IMR-90 (cell line): ENCODE measurements around the gene PPARG. TPM values are rescaled to one million over a fixed set of nuclear protein-coding genes. Genes with fewer than 3 reads are reported as not detected.

Experiments used
- ATAC-seq: fragments of 200-7000 bp; cut with Tn5 transposase; 2 replicates; pipeline ENCODE4 v1.9.1; 2020; ENCODE audit warnings: low read depth, mild to moderate bottlenecking, moderate library complexity
- BruUV-seq: library from RNA; stranded (reverse); fragments of 400-500 nt; replicated peaks from 2 replicates; lab custom pipeline; 2021; lab: Mats Ljungman, UMichigan
- CTCF ChIA-PET: fragments of 300-600 bp; formaldehyde crosslinking; extraction: SDS; loops from one replicate; lab custom pipeline; 2021; ENCODE audit warnings: antibody characterized with exemption; lab: Yijun Ruan, JAX
- POLR2A ChIA-PET: fragments of 300-600 bp; sonication (Branson Sonifier 250); formaldehyde crosslinking; loops from one replicate; lab custom pipeline; 2022; ENCODE audit warnings: antibody characterized with exemption; ENCODE audit not compliant: unreplicated experiment; lab: Charles Lee
- DNase-seq: peaks from one replicate; pipeline ENCODE4 v3.0.0; 2013
- H2AFZ ChIP-seq: replicated peaks from 2 replicates; pipeline ENCODE3; 2013; ENCODE audit warnings: low read length, mild to moderate bottlenecking; ENCODE audit not compliant: poor library complexity
- H2AK5ac ChIP-seq: 2 replicates; pipeline ENCODE4 v1.6.1; 2013; ENCODE audit warnings: low read depth, low read length, inconsistent platforms
- H2AK9ac ChIP-seq: replicated peaks from 2 replicates; pipeline ENCODE3; 2013; ENCODE audit warnings: mild to moderate bottlenecking, low read depth, low read length, moderate library complexity; ENCODE audit not compliant: poor library complexity
- H2BK120ac ChIP-seq: 2 replicates; pipeline ENCODE4 v1.6.1; 2013; ENCODE audit warnings: low read depth, low read length, inconsistent platforms
- H2BK15ac ChIP-seq: 3 replicates; pipeline ENCODE4 v1.6.1; 2013; ENCODE audit warnings: low read depth, low read length, inconsistent platforms
- H2BK20ac ChIP-seq: 2 replicates; pipeline ENCODE4 v1.6.1; 2013; ENCODE audit warnings: low read depth, mild to moderate bottlenecking, inconsistent platforms, low read length, moderate library complexity
- H2BK5ac ChIP-seq: 2 replicates; pipeline ENCODE4 v1.6.1; 2013; ENCODE audit warnings: mild to moderate bottlenecking, low read depth, low read length, inconsistent platforms; ENCODE audit not compliant: poor library complexity, severe bottlenecking
- H3K14ac ChIP-seq: replicated peaks from 2 replicates; pipeline ENCODE4 v1.6.1; 2013; ENCODE audit warnings: low read depth, low read length, inconsistent platforms
- H3K18ac ChIP-seq: 2 replicates; pipeline ENCODE4 v1.6.1; 2013; ENCODE audit warnings: low read depth, low read length, control low read depth
- H3K23ac ChIP-seq: 2 replicates; pipeline ENCODE4 v1.6.1; 2013; ENCODE audit warnings: low read depth, low read length, inconsistent platforms
- H3K27ac ChIP-seq: 2 replicates; pipeline ENCODE4 v1.5.1; 2013; ENCODE audit warnings: mild to moderate bottlenecking, control low read depth, low read length; ENCODE audit not compliant: insufficient read depth
- H3K27me3 ChIP-seq: 2 replicates; pipeline ENCODE4 v1.6.1; 2013; ENCODE audit warnings: low read length; ENCODE audit not compliant: control insufficient read depth, insufficient read depth
- H3K36me3 ChIP-seq: 2 replicates; pipeline ENCODE4 v1.6.1; 2013; ENCODE audit warnings: low read length, mixed read lengths; ENCODE audit not compliant: control insufficient read depth, insufficient read depth
- H3K4ac ChIP-seq: 2 replicates; pipeline ENCODE4 v1.6.1; 2013; ENCODE audit warnings: low read depth, low read length, inconsistent platforms
- H3K4me1 ChIP-seq: 2 replicates; pipeline ENCODE4 v1.6.1; 2013; ENCODE audit warnings: low read length, mixed read lengths; ENCODE audit not compliant: control insufficient read depth, insufficient read depth
- H3K4me2 ChIP-seq: 2 replicates; pipeline ENCODE4 v1.6.1; 2013; ENCODE audit warnings: low read depth, mild to moderate bottlenecking, control low read depth, low read length, moderate library complexity
- H3K4me3 ChIP-seq: 2 replicates; pipeline ENCODE4 v1.5.1; 2013; ENCODE audit warnings: low read depth, mild to moderate bottlenecking, control low read depth, low read length, moderate library complexity; ENCODE audit not compliant: insufficient read depth
- H3K56ac ChIP-seq: 2 replicates; pipeline ENCODE4 v1.6.1; 2013; ENCODE audit warnings: low read length, inconsistent platforms; ENCODE audit not compliant: insufficient read depth; ENCODE audit errors: extremely low read depth
- H3K79me1 ChIP-seq, 2 experiments: 2 replicates each; pipeline ENCODE4 v1.6.1; 2013; ENCODE audit warnings: low read length in 2 of 2, inconsistent platforms in 1 of 2, low read depth in 1 of 2
- H3K9ac ChIP-seq: 2 replicates; pipeline ENCODE4 v1.6.1; 2013; ENCODE audit warnings: low read depth, low read length, control low read depth
- H3K9me1 ChIP-seq: 2 replicates; pipeline ENCODE4 v1.6.1; 2013; ENCODE audit warnings: low read length, inconsistent platforms; ENCODE audit not compliant: insufficient read depth
- H3K9me3 ChIP-seq: 2 replicates; pipeline ENCODE4 v1.6.1; 2013; ENCODE audit warnings: low read length; ENCODE audit not compliant: control insufficient read depth, insufficient read depth
- H4K20me1 ChIP-seq: 2 replicates; pipeline ENCODE4 v1.6.1; 2013; ENCODE audit warnings: low read length, inconsistent platforms; ENCODE audit not compliant: insufficient read depth
- H4K5ac ChIP-seq: 2 replicates; pipeline ENCODE4 v1.6.1; 2013; ENCODE audit warnings: mild to moderate bottlenecking, low read depth, low read length, control low read depth
- H4K8ac ChIP-seq, 2 experiments: 2 replicates each; pipeline ENCODE4 v1.6.1; 2013; ENCODE audit warnings: low read depth in 2 of 2, low read length in 2 of 2, control low read depth in 1 of 2, inconsistent platforms in 1 of 2
- H4K91ac ChIP-seq: 2 replicates; pipeline ENCODE4 v1.6.1; 2013; ENCODE audit warnings: low read depth, low read length, inconsistent platforms; ENCODE audit not compliant: insufficient read depth
- CEBPB ChIP-seq: IDR thresholded peaks from 2 replicates; pipeline ENCODE4 v1.6.1; 2012; ENCODE audit warnings: low read depth, low read length, improper control_type of control experiment
- CHD1 ChIP-seq: IDR thresholded peaks from 2 replicates; pipeline ENCODE4 v1.6.1; 2012; ENCODE audit warnings: low read depth, low read length, improper control_type of control experiment
- FOS ChIP-seq: fragments of 150-350 bp; IDR thresholded peaks from 2 replicates; pipeline ENCODE4 v1.6.1; 2016; ENCODE audit warnings: low read depth, low read length
- MAFK ChIP-seq: IDR thresholded peaks from 2 replicates; pipeline ENCODE4 v1.6.1; 2012; ENCODE audit warnings: low read depth, low read length, improper control_type of control experiment
- MXI1 ChIP-seq: IDR thresholded peaks from 2 replicates; pipeline ENCODE4 v1.6.1; 2012; ENCODE audit warnings: low read depth, mild to moderate bottlenecking, low read length, moderate library complexity, borderline replicate concordance
- RAD21 ChIP-seq: IDR thresholded peaks from 2 replicates; pipeline ENCODE4 v1.6.1; 2012; ENCODE audit warnings: low read length, improper control_type of control experiment
- SMC3 ChIP-seq: fragments of 150-350 bp; IDR thresholded peaks from 2 replicates; pipeline ENCODE4 v1.6.1; 2016; ENCODE audit warnings: low read depth, mild to moderate bottlenecking, antibody characterized with exemption, low read length, moderate library complexity
- WGBS, 2 experiments: methylation state at CpG; one replicate each; pipeline versions ENCODE4 v1.1.5 to v1.1.7; 2013; ENCODE audit warnings: missing lambda C conversion rate in 2 of 2; ENCODE audit not compliant: insufficient read length in 1 of 2; ENCODE audit errors: extremely low coverage in 2 of 2; 5-methylcytosine and 5-hydroxymethylcytosine counted together
- dilution Hi-C: fragments of 300-500 bp; cut with HindIII; formaldehyde crosslinking; loops from one replicate; pipeline ENCODE4 v1.14.3; 2018; ENCODE audit warnings: low sequenced_read_pairs; ENCODE audit not compliant: unreplicated experiment
- in situ Hi-C: fragments of 300-500 bp; cut with MboI; formaldehyde crosslinking; loops from 3 replicates; pipeline ENCODE4 v1.14.3; 2019; ENCODE audit warnings: low sequenced_read_pairs, inconsistent platforms, mixed read lengths
- intact Hi-C: fragments of 100-400 bp; cut with micrococcal nuclease; formaldehyde crosslinking; loops from 2 replicates; pipeline ENCODE4 v1.10.0; 2022
- polyA plus RNA-seq, 3 experiments: library from polyadenylated mRNA; depleted of rRNA; stranded (reverse); fragments of >200 nt; gene quantifications; 2 replicates each; pipeline ENCODE4 v1.2.3, GENCODE V29; 2012; ENCODE audit warnings: low replicate concordance in 1 of 3
- total RNA-seq: library from RNA; depleted of rRNA; stranded (reverse); fragments of >200 nt; gene quantifications from 2 replicates; pipeline ENCODE4 v1.2.3, GENCODE V29; 2012
- TF ChIP-seq, protein P1 (sequence below): fragments of 150-350 bp; IDR thresholded peaks from 2 replicates; pipeline ENCODE4 v1.6.1; 2017; ENCODE audit warnings: mild to moderate bottlenecking, antibody characterized with exemption, low read length, low read depth
- TF ChIP-seq, protein P2 (sequence below): conservative IDR thresholded peaks from 2 replicates; pipeline ENCODE4 v1.5.1; 2012; ENCODE audit warnings: mild to moderate bottlenecking, low read depth, low read length, improper control_type of control experiment

PPARG gene
- total and polyA plus RNA-seq, 2 of the 4 experiments (the other 2 are of a cell fraction), result 11.2 to 23.8 TPM

DNA sequence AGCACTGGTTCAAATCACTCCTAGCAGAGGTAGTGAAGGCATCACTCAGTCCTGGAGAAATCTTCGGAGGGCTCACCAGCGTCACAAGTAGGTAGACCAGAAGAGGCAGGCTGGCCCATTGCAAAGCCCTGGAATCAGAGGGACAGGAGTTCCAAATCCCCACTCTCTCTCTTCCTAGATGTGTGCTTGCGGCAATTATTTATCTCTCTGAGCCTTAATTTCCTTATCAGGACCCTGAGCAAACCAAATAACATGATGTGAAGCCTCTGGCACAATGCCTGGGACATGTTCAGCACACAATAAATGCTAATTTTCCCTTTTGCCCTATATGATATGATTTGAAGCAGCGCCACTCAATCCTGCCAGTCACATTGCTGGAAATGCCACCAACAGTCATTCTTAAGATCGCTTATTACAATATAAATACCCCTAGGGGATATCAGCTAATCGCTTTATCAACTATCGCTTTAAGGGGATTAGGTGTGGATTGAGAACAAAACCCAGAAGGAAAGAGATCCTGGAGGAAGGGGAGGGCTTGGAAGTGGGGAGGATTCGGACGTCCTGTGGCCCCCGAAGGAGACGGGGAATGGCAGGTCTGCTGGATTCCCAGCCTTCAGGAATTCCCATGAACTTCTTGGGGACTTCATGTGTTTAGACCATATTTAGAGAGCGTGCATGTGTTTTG, 135.9 kb downstream of the PPARG start (continued):
- no peak for TF ChIP-seq RAD21

DNA sequence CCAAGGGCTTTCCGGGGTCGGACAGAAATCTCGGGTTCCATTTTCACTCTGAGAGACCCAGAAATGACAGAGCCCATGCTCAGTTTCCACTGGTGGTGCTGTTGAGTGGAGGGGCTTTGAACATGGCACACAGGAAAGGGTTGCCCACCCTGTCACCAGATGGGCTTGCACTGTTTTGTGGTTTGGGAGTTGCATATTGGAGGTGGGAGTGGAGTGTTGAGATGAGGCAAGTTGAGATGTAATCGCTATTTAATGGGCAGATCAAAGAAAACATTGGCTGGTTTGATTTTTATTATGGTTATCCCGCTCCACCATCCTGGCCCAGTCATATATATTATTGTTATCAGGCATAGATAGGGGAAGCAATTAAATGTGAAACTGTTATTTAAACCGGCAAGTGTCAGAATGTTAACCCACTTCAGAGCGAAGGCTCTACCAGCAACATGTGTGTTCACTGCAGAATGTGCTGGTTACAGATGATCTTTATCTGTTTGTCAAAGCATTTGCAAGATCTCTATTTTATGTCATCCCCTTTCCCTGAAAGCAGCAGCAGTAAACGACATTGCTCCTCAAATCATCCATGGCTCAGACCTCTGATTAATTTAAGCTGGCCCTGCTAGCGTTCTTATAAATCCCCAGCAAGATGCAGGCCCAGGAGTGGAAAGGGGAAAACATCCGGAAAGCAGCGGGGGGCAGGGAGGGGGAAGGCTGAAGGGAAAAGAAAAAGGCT, 137.1 kb downstream of the PPARG start:
- no peak overlapping the region for H3K56ac ChIP-seq
- H3K9me3 ChIP-seq, result no peaks in the 10 kb centered on the region
- no peaks in the 10 kb centered on the region for H3K27me3 ChIP-seq
- no peaks in the 10 kb centered on the region for H3K79me1 ChIP-seq
- no peak overlapping the region for H3K14ac ChIP-seq
- no peak overlapping the region for H3K18ac ChIP-seq
- H4K8ac ChIP-seq, result no peak overlapping the region
- in situ Hi-C loops (no loop called here), dilution Hi-C loops (no loop called here), intact Hi-C loops (no loop called here)
- H3K9me1 ChIP-seq, result no peaks in the 10 kb centered on the region
- TF ChIP-seq, protein P1, sequence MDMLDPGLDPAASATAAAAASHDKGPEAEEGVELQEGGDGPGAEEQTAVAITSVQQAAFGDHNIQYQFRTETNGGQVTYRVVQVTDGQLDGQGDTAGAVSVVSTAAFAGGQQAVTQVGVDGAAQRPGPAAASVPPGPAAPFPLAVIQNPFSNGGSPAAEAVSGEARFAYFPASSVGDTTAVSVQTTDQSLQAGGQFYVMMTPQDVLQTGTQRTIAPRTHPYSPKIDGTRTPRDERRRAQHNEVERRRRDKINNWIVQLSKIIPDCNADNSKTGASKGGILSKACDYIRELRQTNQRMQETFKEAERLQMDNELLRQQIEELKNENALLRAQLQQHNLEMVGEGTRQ, result no peak
- TF ChIP-seq MAFK (no peak), SMC3 (no peak), CEBPB (no peak), FOS (no peak), RAD21 (no peak), CHD1 (no peak), MXI1 (no peak)
- TF ChIP-seq, protein P2, sequence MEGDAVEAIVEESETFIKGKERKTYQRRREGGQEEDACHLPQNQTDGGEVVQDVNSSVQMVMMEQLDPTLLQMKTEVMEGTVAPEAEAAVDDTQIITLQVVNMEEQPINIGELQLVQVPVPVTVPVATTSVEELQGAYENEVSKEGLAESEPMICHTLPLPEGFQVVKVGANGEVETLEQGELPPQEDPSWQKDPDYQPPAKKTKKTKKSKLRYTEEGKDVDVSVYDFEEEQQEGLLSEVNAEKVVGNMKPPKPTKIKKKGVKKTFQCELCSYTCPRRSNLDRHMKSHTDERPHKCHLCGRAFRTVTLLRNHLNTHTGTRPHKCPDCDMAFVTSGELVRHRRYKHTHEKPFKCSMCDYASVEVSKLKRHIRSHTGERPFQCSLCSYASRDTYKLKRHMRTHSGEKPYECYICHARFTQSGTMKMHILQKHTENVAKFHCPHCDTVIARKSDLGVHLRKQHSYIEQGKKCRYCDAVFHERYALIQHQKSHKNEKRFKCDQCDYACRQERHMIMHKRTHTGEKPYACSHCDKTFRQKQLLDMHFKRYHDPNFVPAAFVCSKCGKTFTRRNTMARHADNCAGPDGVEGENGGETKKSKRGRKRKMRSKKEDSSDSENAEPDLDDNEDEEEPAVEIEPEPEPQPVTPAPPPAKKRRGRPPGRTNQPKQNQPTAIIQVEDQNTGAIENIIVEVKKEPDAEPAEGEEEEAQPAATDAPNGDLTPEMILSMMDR, result no peak
- no TSS peak for BruUV-seq
- no peak overlapping the region for H2BK5ac ChIP-seq
- H2AFZ ChIP-seq, result no peak overlapping the region
- H3K4me3 ChIP-seq, result no peak overlapping the region
- WGBS, 2 experiments, result 40% methylated on average over 1 of the region's 11 CpGs; no CpG with 5 or more reads in 1 of the 2 experiments
- H3K4ac ChIP-seq, result no peak overlapping the region
- H2AK5ac ChIP-seq, result no peak overlapping the region
- H4K20me1 ChIP-seq, result no peaks in the 10 kb centered on the region
- no peak for DNase-seq
- H3K4me2 ChIP-seq, result no peak overlapping the region
- POLR2A ChIA-PET, result no interaction called here
- no peak overlapping the region for H3K23ac ChIP-seq
- no peak overlapping the region for H3K9ac ChIP-seq
- no peak overlapping the region for H3K27ac ChIP-seq
- H3K36me3 ChIP-seq, result peaks cover 6% of the 10 kb centered on the region; the same call in 1 of the 2 replicates
- no peak overlapping the region for H2AK9ac ChIP-seq
- no peak overlapping the region for H4K5ac ChIP-seq
- peaks cover 12% of the 10 kb centered on the region for H3K4me1 ChIP-seq
- no peak for ATAC-seq
- no peak overlapping the region for H4K91ac ChIP-seq
- CTCF ChIA-PET, result no interaction called here
- no peak overlapping the region for H2BK15ac ChIP-seq
- H2BK120ac ChIP-seq, result no peak overlapping the region
- no peak overlapping the region; the same call in 1 of the 2 replicates for H2BK20ac ChIP-seq
